GM23338 (cell line): ENCODE measurements around the gene MYCL.

Source experiments
- CREB1 ChIP-seq: fragments of 250-450 bp; sonication (Bioruptor Pico); IDR thresholded peaks from 2 replicates; pipeline ENCODE4 v1.5.0; 2020; ENCODE audit warnings: low read depth, mild to moderate bottlenecking, moderate library complexity
- CTCF ChIP-seq, 2 experiments: fragments of 200-600 bp in 1 of 2; sonication (generic) in 1 of 2; conservative IDR thresholded peaks; 2 replicates each; pipeline versions ENCODE4 v1.5.1 to v1.6.1; 2016 to 2017; ENCODE audit warnings: antibody characterized with exemption in 2 of 2, low read depth in 2 of 2, mild to moderate bottlenecking in 2 of 2, moderate library complexity in 1 of 2
- ETS1 ChIP-seq: IDR thresholded peaks from 2 replicates; pipeline ENCODE4 v1.6.1; 2016; ENCODE audit warnings: antibody characterized with exemption
- EZH2 ChIP-seq: fragments of 200-600 bp; sonication (generic); IDR thresholded peaks from one replicate; pipeline ENCODE4 v1.8.0; 2017; ENCODE audit warnings: antibody characterized with exemption, mild to moderate bottlenecking, low read depth; ENCODE audit not compliant: unreplicated experiment
- EZH2phosphoT487 ChIP-seq: fragments of 200-600 bp; sonication (generic); IDR thresholded peaks from one replicate; pipeline ENCODE4 v1.8.1; 2018; ENCODE audit warnings: antibody characterized with exemption; ENCODE audit not compliant: unreplicated experiment
- JUNB ChIP-seq: IDR thresholded peaks from one replicate; pipeline ENCODE4 v1.6.1; 2016; ENCODE audit warnings: antibody characterized with exemption; ENCODE audit not compliant: unreplicated experiment
- NANOG ChIP-seq: IDR thresholded peaks from 2 replicates; pipeline ENCODE4 v1.6.1; 2016; ENCODE audit warnings: antibody characterized with exemption, borderline replicate concordance
- POLR2AphosphoS5 ChIP-seq: IDR thresholded peaks from 2 replicates; pipeline ENCODE4 v1.6.1; 2016; ENCODE audit warnings: antibody characterized with exemption, low read depth
- REST ChIP-seq: IDR thresholded peaks from one replicate; pipeline ENCODE4 v1.6.1; 2018; ENCODE audit warnings: antibody characterized with exemption; ENCODE audit not compliant: unreplicated experiment
- STAT1 ChIP-seq: IDR thresholded peaks from one replicate; pipeline ENCODE4 v1.6.1; 2016; ENCODE audit warnings: antibody characterized with exemption; ENCODE audit not compliant: unreplicated experiment
- ZNF331 ChIP-seq: fragments of 250-450 bp; sonication (Bioruptor Pico); IDR thresholded peaks from 2 replicates; pipeline ENCODE4 v1.5.0; 2020; ENCODE audit warnings: low read depth, mild to moderate bottlenecking, moderate library complexity

GRCh38 chr1:39861003-39861402 lies 40.7 kb downstream of the MYCL start:
- TF ChIP-seq EZH2 (no peak), CTCF (conservative IDR thresholded peaks at IDR 0.05; ENCODE audit: low read depth in 2 of 2) (no peak), CREB1 (CRISPR knock-in tag) (no peak), EZH2phosphoT487 (no peak), REST (no peak), NANOG (no peak), POLR2AphosphoS5 (no peak), STAT1 (no peak), JUNB (no peak), ETS1 (no peak), ZNF331 (CRISPR knock-in tag) (no peak)
